H1 (cell line): Measurements from ENCODE around the gene LTB4R. TPM values are rescaled to one million over a fixed set of nuclear protein-coding genes. Genes with fewer than 3 reads are reported as not detected.

Source experiments
- CTCF ChIA-PET: fragments of 300-600 bp; sonication (Branson Sonifier 250); formaldehyde crosslinking; loops from one replicate; lab custom pipeline; 2021; ENCODE audit not compliant: partially characterized antibody; lab: Charles Lee
- POLR2A ChIA-PET: fragments of 300-600 bp; sonication (Branson Sonifier 250); formaldehyde crosslinking; loops from one replicate; lab custom pipeline; 2021; ENCODE audit warnings: inconsistent platforms; ENCODE audit not compliant: partially characterized antibody; lab: Charles Lee
- DNase-seq, 2 experiments: peaks; one replicate each; pipeline versions ENCODE4 v3.0.0 to v3.0.0-alpha.2; 2010 to 2022; ENCODE audit warnings: low spot score in 2 of 2, low read depth in 1 of 2, mixed read lengths in 1 of 2
- FAIRE-seq: peaks from 2 replicates; lab custom pipeline; 2011; peaks lifted over from hg19 to GRCh38; lab: Jason Lieb, UNC
- H2AFZ ChIP-seq: 2 replicates; pipeline ENCODE4 v1.8.1; 2012; ENCODE audit warnings: low read length, inconsistent platforms
- H2AK5ac ChIP-seq: 2 replicates; pipeline ENCODE4 v1.6.1; 2013; ENCODE audit warnings: low read depth, low read length
- H2BK120ac ChIP-seq: replicated peaks from 2 replicates; pipeline ENCODE3; 2013; ENCODE audit warnings: low read depth, low read length, inconsistent platforms
- H2BK12ac ChIP-seq: 2 replicates; pipeline ENCODE4 v1.6.1; 2013; ENCODE audit warnings: low read depth, low read length
- H2BK15ac ChIP-seq: 2 replicates; pipeline ENCODE4 v1.6.1; 2013; ENCODE audit warnings: low read length
- H2BK20ac ChIP-seq: 2 replicates; pipeline ENCODE4 v1.6.1; 2013; ENCODE audit warnings: low read length
- H2BK5ac ChIP-seq: 2 replicates; pipeline ENCODE4 v1.6.1; 2013; ENCODE audit warnings: low read depth, low read length
- H3K14ac ChIP-seq: 2 replicates; pipeline ENCODE4 v1.6.1; 2013; ENCODE audit warnings: inconsistent platforms; ENCODE audit not compliant: insufficient read length
- H3K18ac ChIP-seq: 2 replicates; pipeline ENCODE4 v1.6.1; 2013; ENCODE audit warnings: low read length; ENCODE audit errors: extremely low read depth
- H3K23ac ChIP-seq: 2 replicates; pipeline ENCODE4 v1.6.1; 2013; ENCODE audit warnings: inconsistent platforms; ENCODE audit not compliant: insufficient read length
- H3K23me2 ChIP-seq: 2 replicates; pipeline ENCODE4 v1.6.1; 2013; ENCODE audit warnings: low read depth, low read length
- H3K27ac ChIP-seq: 2 replicates; pipeline ENCODE4 v1.6.1; 2011; ENCODE audit warnings: low read depth, low read length, inconsistent platforms
- H3K27me3 ChIP-seq, 4 experiments: replicated peaks in 1 of 4; 1 replicate in 1 of 4; 2 replicates in 3 of 4; pipeline versions ENCODE4 v1.6.1 to v1.8.1; 2011 to 2013; ENCODE audit warnings: low read length in 3 of 4, mild to moderate bottlenecking in 3 of 4, inconsistent platforms in 2 of 4, mixed read lengths in 2 of 4, moderate library complexity in 1 of 4; ENCODE audit not compliant: control insufficient read depth in 3 of 4, insufficient read depth in 3 of 4; ENCODE audit errors: extremely low read depth in 1 of 4
- H3K36me3 ChIP-seq, 4 experiments: 2 replicates each; pipeline versions ENCODE4 v1.6.1 to v1.8.1; 2011 to 2013; ENCODE audit warnings: mild to moderate bottlenecking in 4 of 4, low read length in 3 of 4, moderate library complexity in 2 of 4, control low read depth in 1 of 4, inconsistent platforms in 1 of 4; ENCODE audit not compliant: insufficient read depth in 4 of 4, control insufficient read depth in 2 of 4
- H3K4ac ChIP-seq: replicated peaks from 2 replicates; pipeline ENCODE3; 2013; ENCODE audit warnings: low read length, low read depth, mixed read lengths, inconsistent platforms; ENCODE audit not compliant: insufficient read length
- H3K4me1 ChIP-seq, 4 experiments: replicated peaks in 1 of 4; 1 replicate in 1 of 4; 2 replicates in 3 of 4; pipeline versions ENCODE4 v1.6.1 to v1.8.1; 2011 to 2013; ENCODE audit warnings: low read length in 3 of 4, inconsistent platforms in 2 of 4, mixed read lengths in 1 of 4; ENCODE audit not compliant: insufficient read depth in 4 of 4, control insufficient read depth in 3 of 4
- H3K4me2 ChIP-seq, 2 experiments: 2 replicates each; pipeline versions ENCODE4 v1.6.1 to v1.8.1; 2011 to 2013; ENCODE audit warnings: low read depth in 2 of 2, low read length in 2 of 2, control low read depth in 1 of 2, inconsistent platforms in 1 of 2, mild to moderate bottlenecking in 1 of 2; ENCODE audit not compliant: insufficient read depth in 1 of 2
- H3K4me3 ChIP-seq, 4 experiments: fragments of 200-600, 300-600 bp in 1 of 4; sonication (generic), shearing (Covaris generic), sonication (Bioruptor Twin) in 1 of 4; 2 replicates each; pipeline versions ENCODE4 v1.5.1 to v1.8.1; 2011 to 2016; ENCODE audit warnings: low read length in 4 of 4, low read depth in 3 of 4, control low read depth in 2 of 4, inconsistent platforms in 2 of 4, mild to moderate bottlenecking in 2 of 4, mixed read lengths in 1 of 4, moderate library complexity in 1 of 4; ENCODE audit not compliant: insufficient read depth in 2 of 4; ENCODE audit errors: extremely low read depth in 1 of 4
- H3K56ac ChIP-seq: replicated peaks from 2 replicates; pipeline ENCODE3; 2013; ENCODE audit warnings: low read depth, mild to moderate bottlenecking, mixed read lengths, low read length, inconsistent platforms; ENCODE audit not compliant: insufficient read length
- H3K79me1 ChIP-seq: 2 replicates; pipeline ENCODE4 v1.6.1; 2013; ENCODE audit warnings: low read depth, low read length, control low read depth
- H3K79me2 ChIP-seq, 2 experiments: 2 replicates each; pipeline versions ENCODE4 v1.6.1 to v1.8.1; 2012 to 2013; ENCODE audit warnings: low read length in 2 of 2, mild to moderate bottlenecking in 2 of 2, inconsistent platforms in 1 of 2; ENCODE audit not compliant: insufficient read depth in 2 of 2, control insufficient read depth in 1 of 2
- H3K9ac ChIP-seq, 4 experiments: replicated peaks in 1 of 4; 1 replicate in 1 of 4; 2 replicates in 3 of 4; pipeline versions ENCODE4 v1.6.1 to v1.8.1; 2011 to 2013; ENCODE audit warnings: low read depth in 3 of 4, low read length in 3 of 4, control low read depth in 2 of 4, mild to moderate bottlenecking in 2 of 4, moderate library complexity in 2 of 4, inconsistent platforms in 1 of 4; ENCODE audit errors: extremely low read depth in 1 of 4
- H3K9me3 ChIP-seq, 2 experiments: 2 replicates each; pipeline versions ENCODE4 v1.6.1 to v1.8.1; 2012 to 2013; ENCODE audit warnings: mild to moderate bottlenecking in 2 of 2, moderate library complexity in 2 of 2, control low read depth in 1 of 2, inconsistent platforms in 1 of 2, low read depth in 1 of 2, low read length in 1 of 2, mixed read lengths in 1 of 2; ENCODE audit not compliant: insufficient read depth in 2 of 2
- H4K20me1 ChIP-seq, 2 experiments: replicated peaks in 1 of 2; 2 replicates each; pipeline versions ENCODE3 to v1.8.1; 2011 to 2013; ENCODE audit warnings: inconsistent platforms in 2 of 2, low read length in 2 of 2, mild to moderate bottlenecking in 1 of 2; ENCODE audit not compliant: insufficient read depth in 2 of 2, control insufficient read depth in 1 of 2
- H4K5ac ChIP-seq: 2 replicates; pipeline ENCODE4 v1.6.1; 2013; ENCODE audit warnings: low read length, low read depth, mixed read lengths, inconsistent platforms; ENCODE audit not compliant: insufficient read length
- H4K8ac ChIP-seq: 2 replicates; pipeline ENCODE4 v1.8.0; 2013; ENCODE audit warnings: mild to moderate bottlenecking, moderate library complexity, low read length, inconsistent platforms; ENCODE audit not compliant: insufficient read depth; ENCODE audit errors: extremely low read depth
- H4K91ac ChIP-seq: replicated peaks from 2 replicates; pipeline ENCODE3; 2013; ENCODE audit warnings: low read length, mixed read lengths, inconsistent platforms; ENCODE audit not compliant: insufficient read length
- CREB1 ChIP-seq: IDR thresholded peaks from 2 replicates; pipeline ENCODE4 v1.6.1; 2012; ENCODE audit warnings: inconsistent platforms
- HDAC6 ChIP-seq: IDR thresholded peaks from one replicate; pipeline ENCODE4 v1.7.1; 2012; ENCODE audit warnings: low read depth, mild to moderate bottlenecking, inconsistent platforms, low read length, moderate library complexity
- JUND ChIP-seq: IDR thresholded peaks from 2 replicates; pipeline ENCODE4 v1.6.1; 2011; ENCODE audit warnings: mild to moderate bottlenecking, improper control_type of control experiment, low read length
- KDM5A ChIP-seq: fragments of 200-600 bp; IDR thresholded peaks from 2 replicates; pipeline ENCODE4 v1.7.1; 2012; ENCODE audit warnings: mild to moderate bottlenecking, low read length, inconsistent platforms, mixed read lengths
- PHF8 ChIP-seq: fragments of 200-600 bp; sonication (generic); conservative IDR thresholded peaks from 2 replicates; pipeline ENCODE4 v1.7.1; 2012; ENCODE audit warnings: low read depth, mild to moderate bottlenecking, inconsistent platforms, low read length, moderate library complexity
- TAF7 ChIP-seq: optimal IDR thresholded peaks from 2 replicates; pipeline ENCODE3; 2011; ENCODE audit warnings: low read depth, mild to moderate bottlenecking, inconsistent platforms, low read length, moderate library complexity, borderline replicate concordance
- WGBS, 2 experiments: shearing (Covaris generic) in 1 of 2; methylation state at CpG; one replicate each; pipeline versions ENCODE4 v1.1.6 to v1.1.7; 2013 to 2015; ENCODE audit warnings: low lambda C conversion rate in 2 of 2, mixed read lengths in 2 of 2, inconsistent platforms in 1 of 2, low coverage in 1 of 2, missing lambda C conversion rate in 1 of 2; ENCODE audit not compliant: insufficient replicate concordance in 2 of 2, insufficient coverage in 1 of 2, insufficient read length in 1 of 2; ENCODE audit errors: extremely low coverage in 1 of 2, missing lambda C conversion rate in 1 of 2; 5-methylcytosine and 5-hydroxymethylcytosine counted together
- polyA plus RNA-seq, 7 experiments: library from polyadenylated mRNA; depleted of rRNA in 3 of 7; stranded (reverse) in 5 of 7; unstranded in 2 of 7; fragments of >200 nt in 5 of 7; fragments of 200-250 nt in 2 of 7; gene quantifications; 1 replicate in 5 of 7; 2 replicates in 1 of 7; 4 replicates in 1 of 7; pipeline versions ENCODE4 v1.2.1 to v1.2.3, GENCODE V29; 2011 to 2013; ENCODE audit warnings: missing spikeins in 2 of 7, mixed read lengths in 2 of 7
- total RNA-seq: library from RNA; stranded (reverse); fragmentation: NEBNext Ultra II Directional; extraction: Animal tissue kit (Norgen Biotek cat#: 25700); gene quantifications from 2 replicates; pipeline ENCODE4 v1.2.1, GENCODE V29; 2021
- TF ChIP-seq, protein P1 (sequence below), 3 experiments: IDR thresholded peaks; 1 replicate in 2 of 3; 2 replicates in 1 of 3; pipeline versions ENCODE4 v1.5.1 to v1.6.1; 2011; ENCODE audit warnings: low read length in 3 of 3, mild to moderate bottlenecking in 3 of 3, inconsistent platforms in 2 of 3, low read depth in 1 of 3, moderate library complexity in 1 of 3; ENCODE audit not compliant: insufficient read depth in 1 of 3; ENCODE audit errors: control extremely low read depth in 1 of 3

Gene LTB4R
- total and polyA plus RNA-seq, 2 of the 8 experiments (the other 6 are each of a cell fraction or from before 2014, with no cell fraction given), result 4.1 to 6.7 TPM

DNA sequence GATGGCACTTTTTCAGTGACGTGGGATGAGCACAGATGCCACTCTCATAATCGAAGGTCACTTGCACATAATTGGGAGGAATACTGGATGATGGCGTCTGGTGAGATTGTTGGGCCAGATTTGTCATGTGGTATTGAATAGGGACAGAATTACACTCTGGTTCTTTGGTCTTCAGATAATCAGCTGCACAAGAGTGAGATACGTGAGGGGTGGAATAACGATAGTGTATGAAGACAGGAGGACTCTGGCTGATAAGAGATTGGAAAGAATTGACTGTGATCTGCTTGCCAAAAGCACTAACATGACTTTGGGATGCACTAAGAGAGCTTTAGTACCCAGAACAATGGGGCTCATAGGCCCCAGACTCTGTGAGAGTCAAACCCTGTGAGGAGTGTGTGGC lies 32.9 kb upstream of the LTB4R start:
- DNase-seq, result no peak
- H4K5ac ChIP-seq, result no peak overlapping the region
- no peak overlapping the region for H3K4me3 ChIP-seq
- no peak overlapping the region for H3K18ac ChIP-seq
- H4K91ac ChIP-seq, result no peak overlapping the region
- no peak overlapping the region for H3K14ac ChIP-seq
- H2BK12ac ChIP-seq, result no peak overlapping the region
- H4K20me1 ChIP-seq, result peaks cover 0 to 3% of the 10 kb centered on the region in 2 experiments
- no peak overlapping the region for H2BK120ac ChIP-seq
- no peak overlapping the region for H2BK5ac ChIP-seq
- H4K8ac ChIP-seq, result no peak overlapping the region
- WGBS, 2 experiments, result 92% methylated on average over 5 of the region's 5 CpGs; no CpG with 5 or more reads in 1 of the 2 experiments
- ChIA-PET POLR2A (interaction anchor here (0.7 to 2.3 kb wide), 4 partner anchors 10 to 102 kb away, joined by 3 to 9 read pairs (median 6); no protein-coding TSS in a partner anchor), CTCF (interaction anchor here (1.0 to 11.5 kb wide), 6 partner anchors 13 to 51 kb away, joined by 3 to 137 read pairs (median 3); partner anchors contain the start of genes DHRS1, NOP9 and TINF2)
- H3K4me2 ChIP-seq, result no peak overlapping the region
- H2BK20ac ChIP-seq, result no peak overlapping the region
- H3K9ac ChIP-seq, result no peak overlapping the region
- no peak for TF ChIP-seq TAF7
- TF ChIP-seq, protein P1, sequence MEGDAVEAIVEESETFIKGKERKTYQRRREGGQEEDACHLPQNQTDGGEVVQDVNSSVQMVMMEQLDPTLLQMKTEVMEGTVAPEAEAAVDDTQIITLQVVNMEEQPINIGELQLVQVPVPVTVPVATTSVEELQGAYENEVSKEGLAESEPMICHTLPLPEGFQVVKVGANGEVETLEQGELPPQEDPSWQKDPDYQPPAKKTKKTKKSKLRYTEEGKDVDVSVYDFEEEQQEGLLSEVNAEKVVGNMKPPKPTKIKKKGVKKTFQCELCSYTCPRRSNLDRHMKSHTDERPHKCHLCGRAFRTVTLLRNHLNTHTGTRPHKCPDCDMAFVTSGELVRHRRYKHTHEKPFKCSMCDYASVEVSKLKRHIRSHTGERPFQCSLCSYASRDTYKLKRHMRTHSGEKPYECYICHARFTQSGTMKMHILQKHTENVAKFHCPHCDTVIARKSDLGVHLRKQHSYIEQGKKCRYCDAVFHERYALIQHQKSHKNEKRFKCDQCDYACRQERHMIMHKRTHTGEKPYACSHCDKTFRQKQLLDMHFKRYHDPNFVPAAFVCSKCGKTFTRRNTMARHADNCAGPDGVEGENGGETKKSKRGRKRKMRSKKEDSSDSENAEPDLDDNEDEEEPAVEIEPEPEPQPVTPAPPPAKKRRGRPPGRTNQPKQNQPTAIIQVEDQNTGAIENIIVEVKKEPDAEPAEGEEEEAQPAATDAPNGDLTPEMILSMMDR (IDR thresholded peaks at IDR 0.05; ENCODE audit: control extremely low read depth in 1 of 3, insufficient read depth in 1 of 3, low read depth in 1 of 3, low read length in 3 of 3), result no peak
- TF ChIP-seq JUND, result no peak
- no peak for TF ChIP-seq KDM5A
- no peak for TF ChIP-seq CREB1
- no peak for TF ChIP-seq PHF8
- no peak for TF ChIP-seq HDAC6
- H3K23ac ChIP-seq, result no peak overlapping the region
- no peaks in the 10 kb centered on the region for H3K23me2 ChIP-seq
- no peak overlapping the region for H3K56ac ChIP-seq
- H2AK5ac ChIP-seq, result no peak overlapping the region
- no peaks in the 10 kb centered on the region for H3K79me2 ChIP-seq
- no peaks in the 10 kb centered on the region for H3K27me3 ChIP-seq
- no peak overlapping the region for H3K4ac ChIP-seq
- H3K79me1 ChIP-seq, result no peaks in the 10 kb centered on the region
- no peak overlapping the region for H2BK15ac ChIP-seq
- H2AFZ ChIP-seq, result no peak overlapping the region
- no peaks in the 10 kb centered on the region for H3K9me3 ChIP-seq
- H3K36me3 ChIP-seq, result no peaks in the 10 kb centered on the region
- no peak overlapping the region for H3K27ac ChIP-seq
- no peak for FAIRE-seq
- no peaks in the 10 kb centered on the region for H3K4me1 ChIP-seq
